GM18867 (cell line): Measurements from ENCODE around the gene TEX51.

Experiments
- ATAC-seq: cut with Tn5 transposase; IDR thresholded peaks from one replicate; pipeline ENCODE4 v1.9.1; 2021; ENCODE audit warnings: mild to moderate bottlenecking, moderate library complexity; ENCODE audit not compliant: unreplicated experiment

The TEX51 gene

DNA sequence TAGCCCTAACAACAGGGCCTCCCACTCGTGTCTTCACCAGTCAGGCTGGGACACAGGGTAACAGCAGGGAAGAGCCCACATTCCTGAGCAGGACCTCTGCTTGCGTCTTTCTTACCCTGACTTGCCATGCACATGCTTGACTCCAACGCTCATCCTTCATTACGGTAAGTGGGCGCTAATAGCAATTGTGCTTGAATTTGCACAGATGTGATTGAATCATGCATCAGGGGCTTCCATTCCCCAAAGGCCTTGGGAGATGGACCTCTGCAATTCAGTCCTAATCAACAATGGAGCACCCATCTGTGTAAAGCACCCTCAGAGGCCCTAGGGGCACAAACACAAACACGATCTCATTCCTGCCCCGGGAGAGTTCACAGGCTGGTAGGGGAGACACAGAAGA lies 13.5 kb downstream of the TEX51 start:
- ATAC-seq, result no peak

DNA sequence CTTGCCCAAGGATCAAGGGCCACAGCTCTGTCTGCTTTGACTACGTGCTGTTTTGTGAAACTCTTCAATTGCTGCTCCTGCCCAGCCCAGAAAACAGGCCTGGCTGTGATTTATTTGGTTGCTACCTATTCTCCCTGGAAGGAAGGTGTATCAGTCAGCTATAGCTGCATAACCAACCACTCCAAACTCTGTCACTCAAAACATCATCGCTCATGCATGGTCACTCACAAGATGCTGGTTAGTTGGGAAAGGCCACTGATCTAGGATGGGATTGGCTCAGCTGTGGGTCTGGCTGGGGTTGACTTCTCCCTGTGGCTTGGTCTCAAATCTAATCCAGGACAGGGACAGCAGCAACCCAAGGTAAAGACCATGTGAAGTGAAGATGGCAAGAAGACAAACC lies 14.6 kb downstream of the TEX51 start:
- ATAC-seq, result no peak

- ATAC-seq, result no peak
Observed at GRCh38 chr2:126913881-126914615, 15.4 kb downstream of the TEX51 start.

DNA sequence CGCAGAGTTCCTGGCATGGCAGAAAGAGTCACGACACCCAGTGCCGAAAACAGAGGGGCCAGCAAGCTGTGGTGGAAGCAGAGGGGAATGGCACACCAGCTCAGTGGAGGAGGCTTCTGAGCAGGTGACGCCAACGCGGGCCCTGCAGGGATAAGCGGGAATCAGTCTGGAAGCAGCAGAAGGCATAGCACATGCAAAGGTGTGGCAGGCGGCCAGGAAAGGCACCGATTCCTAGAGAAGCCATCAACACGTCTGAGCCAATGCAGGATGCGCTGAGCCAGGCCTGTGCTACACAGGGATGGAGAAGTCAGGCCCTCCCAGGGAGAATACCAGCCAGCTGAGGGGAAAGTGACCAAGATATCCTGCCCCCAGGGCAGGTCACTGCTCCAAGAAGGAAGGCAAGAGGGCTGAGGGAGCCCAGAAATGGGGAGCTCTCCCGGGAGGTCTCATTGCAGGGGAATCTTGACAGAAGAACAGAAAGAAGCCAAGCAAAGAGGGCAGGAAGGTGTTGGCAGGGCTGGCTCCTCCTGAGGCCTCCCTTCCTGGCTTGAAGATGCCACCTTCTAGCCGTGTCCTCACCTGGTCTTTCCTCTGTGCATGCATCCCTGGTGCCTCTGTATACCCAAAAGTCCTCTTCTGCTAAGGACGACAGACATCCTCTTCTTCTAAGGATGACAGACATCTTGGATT lies 16.3 kb downstream of the TEX51 start:
- no peak for ATAC-seq

DNA sequence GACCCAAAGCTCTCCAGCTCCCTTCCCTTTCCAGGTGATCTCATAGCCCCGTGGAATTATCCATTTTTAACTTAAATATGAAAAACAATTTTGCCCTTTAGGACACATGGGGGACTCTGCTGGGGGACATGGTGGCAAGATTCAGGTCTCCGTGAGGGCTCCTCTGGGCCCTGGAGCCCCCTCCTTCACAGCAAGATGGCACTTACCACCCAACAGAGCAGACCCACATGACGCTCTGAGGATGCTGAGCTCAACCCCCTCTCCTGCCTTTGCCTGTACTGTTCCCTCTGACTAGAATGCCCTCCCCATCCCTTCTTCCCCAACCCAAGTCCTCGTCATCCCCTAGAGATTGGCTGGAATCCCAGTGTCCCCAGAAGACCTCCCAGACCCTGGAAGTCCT lies 17.2 kb downstream of the TEX51 start:
- no peak for ATAC-seq

- ATAC-seq, result no peak
Observed at GRCh38 chr2:126916744-126917143, 18.1 kb downstream of the TEX51 start.

DNA sequence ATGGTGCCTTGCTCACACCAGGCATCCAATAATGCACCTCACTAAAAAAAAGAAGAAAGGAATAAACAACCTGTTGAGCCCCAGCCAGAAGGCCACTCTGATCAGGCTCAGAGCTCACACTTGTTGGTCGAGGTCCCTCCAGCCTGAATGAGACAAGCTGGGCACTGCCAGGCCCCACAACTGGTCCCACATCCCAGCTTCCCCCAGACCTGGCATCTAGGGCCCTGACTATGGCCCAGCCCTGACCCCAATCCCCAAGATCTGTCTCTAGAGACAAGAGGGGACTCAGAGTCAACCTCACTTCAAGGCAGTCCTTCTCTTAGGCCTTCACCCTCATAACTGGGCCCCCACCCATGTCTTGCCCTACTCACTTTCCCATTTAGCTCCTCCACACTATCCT lies 22.4 kb downstream of the TEX51 start:
- no peak for ATAC-seq

- no peak for ATAC-seq
Observed at GRCh38 chr2:126930970-126931590, 32.4 kb downstream of the TEX51 start.

DNA sequence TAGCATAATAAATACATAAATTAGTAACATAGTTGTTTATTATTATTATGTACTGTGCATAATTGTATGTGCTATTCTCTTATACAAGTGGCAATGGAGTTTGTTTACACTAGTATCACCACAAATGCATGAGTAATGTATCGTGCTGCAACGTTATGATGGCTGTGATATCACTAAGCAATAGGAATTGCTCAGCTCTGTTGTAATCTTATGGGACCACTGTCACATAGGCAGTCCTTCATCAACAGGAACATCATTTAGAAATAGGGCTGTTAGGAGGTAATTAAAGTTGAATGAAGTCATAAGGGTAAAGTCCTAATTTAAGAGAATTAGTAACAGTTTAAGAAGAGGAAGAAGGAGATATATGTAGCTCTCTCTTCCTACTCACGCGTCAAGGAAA lies 33.8 kb downstream of the TEX51 start:
- ATAC-seq, result no peak

DNA sequence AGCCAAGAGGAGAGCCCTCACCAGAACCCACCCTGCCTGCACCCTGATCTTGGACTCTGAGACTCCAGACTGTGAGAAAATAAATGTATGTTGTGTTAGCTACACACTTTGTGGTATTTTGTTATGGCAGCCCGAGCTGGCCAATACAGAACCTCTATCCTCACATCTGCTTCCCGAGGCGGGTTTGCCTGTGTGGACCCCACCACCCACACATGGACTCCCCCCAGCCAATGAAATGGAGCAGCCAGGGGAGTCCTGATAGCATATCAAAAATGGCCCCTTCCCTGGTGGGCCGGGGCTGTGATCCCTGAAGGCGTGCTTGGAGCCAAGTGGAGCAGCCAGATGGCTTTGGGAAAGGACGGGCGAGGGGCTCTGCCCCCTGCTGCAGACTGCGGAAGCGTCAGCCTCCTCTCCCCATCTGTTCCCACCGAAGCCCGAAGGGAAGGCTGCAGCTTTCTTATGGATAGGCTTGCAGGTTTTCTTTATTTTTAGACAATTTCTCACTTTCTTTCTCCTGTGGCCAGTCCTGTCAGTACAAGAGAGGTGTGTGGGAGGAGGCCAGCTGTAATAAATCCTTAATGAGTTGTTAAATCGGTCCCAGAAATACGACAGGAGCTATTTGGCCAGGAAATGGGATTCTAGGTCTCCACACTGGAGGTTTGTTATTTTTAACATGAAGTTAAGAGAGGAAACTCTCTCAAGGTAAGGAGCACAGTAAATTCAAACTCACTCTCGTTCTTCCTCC lies 34.4 kb downstream of the TEX51 start:
- no peak for ATAC-seq

DNA sequence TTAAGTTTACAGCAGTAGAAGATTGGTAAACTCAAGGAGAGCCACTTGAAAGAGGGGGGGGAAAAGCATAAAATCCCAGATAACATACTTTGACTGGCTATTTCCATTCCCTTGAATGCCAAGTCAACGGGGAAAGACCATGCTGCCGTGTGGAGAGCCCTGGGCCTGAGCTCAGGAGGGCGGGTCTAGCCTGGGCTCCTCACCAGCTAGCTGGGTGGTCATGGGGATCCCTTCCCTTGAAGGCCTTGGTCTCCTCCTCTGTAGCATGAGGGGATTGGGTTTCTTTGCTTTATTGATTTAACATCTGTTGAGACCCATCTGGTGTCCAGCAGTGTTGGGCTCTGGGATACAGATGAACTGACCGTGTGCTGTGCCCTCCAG lies 35.0 kb downstream of the TEX51 start:
- ATAC-seq, result no peak

DNA sequence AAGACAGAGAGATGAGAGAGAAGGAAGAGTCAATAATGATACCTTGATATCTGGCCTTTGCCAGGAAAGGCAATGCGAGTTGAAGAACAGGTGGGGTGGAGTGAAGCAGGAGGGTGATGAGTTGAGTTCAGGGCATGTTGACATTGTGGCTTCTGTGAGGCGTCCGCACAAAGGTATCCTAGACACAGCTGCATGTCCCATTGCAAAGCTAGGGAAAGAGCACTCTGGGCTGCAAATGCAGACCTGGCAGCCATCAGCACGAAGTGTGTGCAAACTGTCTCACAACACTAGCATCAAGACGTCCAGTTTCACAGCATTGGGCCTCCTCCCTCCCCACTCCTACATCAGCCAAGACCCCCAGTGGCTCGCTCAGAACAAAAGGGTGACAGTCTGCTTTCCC lies 36.1 kb downstream of the TEX51 start:
- ATAC-seq, result no peak

DNA sequence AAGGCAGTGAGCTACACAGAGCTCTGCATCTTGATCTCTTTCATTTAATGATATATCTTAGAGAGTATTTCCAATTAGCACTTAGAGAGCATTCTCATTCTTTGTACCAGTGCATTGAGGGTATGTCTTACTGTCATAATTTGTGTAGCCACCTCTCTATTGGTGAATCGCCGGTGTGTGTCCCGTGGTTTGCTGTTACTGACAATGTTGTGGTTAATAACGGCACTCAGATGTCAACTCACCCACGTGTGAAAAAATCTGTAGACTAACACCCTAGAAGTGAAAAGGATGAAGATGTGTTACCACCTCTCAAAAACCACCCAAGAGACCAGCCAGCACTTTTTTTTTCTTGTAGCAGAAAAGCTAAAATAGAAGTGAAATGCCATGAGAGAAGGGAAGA lies 37.1 kb downstream of the TEX51 start:
- peak; percentile 78 for ATAC-seq

- no peak for ATAC-seq
Observed at GRCh38 chr2:126936219-126936723, 37.6 kb downstream of the TEX51 start.

GRCh38 chr2:126940331-126940730 lies 41.6 kb downstream of the TEX51 start:
- ATAC-seq, result no peak

DNA sequence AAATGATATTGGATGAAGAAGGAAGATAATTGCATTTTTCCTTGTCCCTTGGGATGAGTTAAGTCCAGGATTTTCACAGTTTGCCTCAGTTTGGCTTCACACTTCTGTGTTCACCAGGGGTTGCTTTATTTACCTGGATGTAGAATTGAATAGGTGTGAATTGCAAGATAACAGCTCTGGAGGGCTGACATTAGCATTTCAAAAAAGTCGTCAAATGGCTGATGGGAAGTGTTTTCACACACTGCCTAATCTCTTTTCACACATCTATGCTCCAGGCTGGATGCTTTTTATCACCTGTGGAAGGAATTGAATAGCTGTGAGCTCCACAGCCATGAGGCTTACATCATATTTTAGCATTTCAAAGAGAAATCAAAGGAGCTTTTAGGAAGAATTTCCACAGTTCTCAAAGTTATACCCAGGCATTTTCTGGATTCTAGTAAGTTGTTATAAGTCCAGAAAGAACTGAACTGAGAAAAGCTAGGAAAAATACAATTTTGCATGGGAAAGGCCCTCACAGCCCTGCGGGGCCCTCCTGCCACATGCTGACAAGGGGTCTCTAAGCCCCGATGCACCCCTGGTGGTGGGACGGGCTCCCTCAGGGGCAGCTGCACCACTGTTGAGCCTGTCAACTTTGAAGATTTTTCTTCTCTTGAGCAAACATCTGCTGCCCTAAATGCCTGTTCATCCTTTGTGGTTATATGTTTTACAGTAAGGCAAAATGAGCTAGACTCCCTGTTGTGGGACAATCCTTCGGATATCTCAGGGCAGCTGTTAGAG lies 43.9 kb downstream of the TEX51 start:
- no peak for ATAC-seq

GRCh38 chr2:126943612-126944348 lies 45.1 kb downstream of the TEX51 start:
- no peak for ATAC-seq

GRCh38 chr2:126945118-126945517 lies 46.4 kb downstream of the TEX51 start:
- no peak for ATAC-seq

GRCh38 chr2:126946318-126947102 lies 47.8 kb downstream of the TEX51 start:
- no peak for ATAC-seq
